ENCODE measurements around the gene HSD17B13.
"Not testable (repeated sequence)": the region's sequence is repeated elsewhere in the genome, so short reads cannot be mapped to it uniquely, and the experiment has no call there.

Gene HSD17B13

GRCh38 chr4:87322754-87323153 lies at the start of gene HSD17B13:
Gene HSD17B13 (minus strand): TSS chr4:87322882. CDS start chr4:87322841, 41 bp downstream.
- no peak for DNase-seq (ENCODE audit: low read depth)

- no peak for DNase-seq (ENCODE audit: low read depth)
These were observed 47.4 kb upstream of the HSD17B13 start for GRCh38 chr4:87370068-87370467.

- no peak for DNase-seq (ENCODE audit: low read depth)
These were observed 44.0 kb upstream of the HSD17B13 start for GRCh38 chr4:87366521-87367162.

GRCh38 chr4:87365348-87365747 lies 42.7 kb upstream of the HSD17B13 start:
- DNase-seq (ENCODE audit: low read depth), result no peak

GRCh38 chr4:87363552-87363951 lies 40.9 kb upstream of the HSD17B13 start:
- no peak for DNase-seq (ENCODE audit: low read depth)

- no peak for DNase-seq (ENCODE audit: low read depth)
These were observed 37.8 kb upstream of the HSD17B13 start for GRCh38 chr4:87360338-87360935.

GRCh38 chr4:87359258-87359657 lies 36.6 kb upstream of the HSD17B13 start:
- no peak for DNase-seq (ENCODE audit: low read depth)

GRCh38 chr4:87356832-87357526 lies 34.3 kb upstream of the HSD17B13 start:
- no peak for DNase-seq (ENCODE audit: low read depth)

- no peak for DNase-seq (ENCODE audit: low read depth)
These were observed 31.8 kb upstream of the HSD17B13 start for GRCh38 chr4:87354168-87355102.

- no peak for DNase-seq (ENCODE audit: low read depth)
These were observed 30.9 kb upstream of the HSD17B13 start for GRCh38 chr4:87353592-87353991.

GRCh38 chr4:87345139-87345538 lies 22.5 kb upstream of the HSD17B13 start:
- no peak for DNase-seq (ENCODE audit: low read depth)

- DNase-seq (ENCODE audit: low read depth), result no peak
These were observed 20.2 kb upstream of the HSD17B13 start for GRCh38 chr4:87342872-87343271.

- not testable (repeated sequence) for DNase-seq (ENCODE audit: low read depth)
These were observed 19.4 kb upstream of the HSD17B13 start for GRCh38 chr4:87341954-87342635.

GRCh38 chr4:87339440-87339839 lies 16.8 kb upstream of the HSD17B13 start:
- no peak for DNase-seq (ENCODE audit: low read depth)

GRCh38 chr4:87337361-87337760 lies 14.7 kb upstream of the HSD17B13 start:
- no peak for DNase-seq (ENCODE audit: low read depth)

- DNase-seq (ENCODE audit: low read depth), result no peak
These were observed 10.6 kb upstream of the HSD17B13 start for GRCh38 chr4:87333267-87333666.

GRCh38 chr4:87330761-87331160 lies 8.1 kb upstream of the HSD17B13 start:
- no peak for DNase-seq (ENCODE audit: low read depth)

GRCh38 chr4:87327136-87327535 lies 4.5 kb upstream of the HSD17B13 start:
- no peak for DNase-seq (ENCODE audit: low read depth)

GRCh38 chr4:87326460-87326859 lies 3.8 kb upstream of the HSD17B13 start:
- no peak for DNase-seq (ENCODE audit: low read depth)

- no peak for DNase-seq (ENCODE audit: low read depth)
These were observed 794 bp downstream of the HSD17B13 start for GRCh38 chr4:87321888-87322287.

GRCh38 chr4:87317527-87317926 lies 5.2 kb downstream of the HSD17B13 start:
- no peak for DNase-seq (ENCODE audit: low read depth)

- DNase-seq (ENCODE audit: low read depth), result no peak
These were observed 5.7 kb downstream of the HSD17B13 start for GRCh38 chr4:87316961-87317360.
